Loucy (cell line): ENCODE results near the gene ALDH4A1.
A peak's percentile ranks its signal among the peaks of the same experiment; 100 is the strongest.

Source experiments
- H2AFZ ChIP-seq: fragments of 200-600 bp; sonication (generic); 2 replicates; pipeline ENCODE4 v1.6.0; 2016; ENCODE audit warnings: antibody characterized with exemption, mild to moderate bottlenecking, low read length, moderate library complexity
- H3F3A ChIP-seq: fragments of 200-600 bp; 2 replicates; pipeline ENCODE4 v1.6.0; 2016; ENCODE audit warnings: antibody characterized with exemption, low read depth, mild to moderate bottlenecking
- H3K27me3 ChIP-seq: fragments of 200-600 bp; sonication (generic); 2 replicates; pipeline ENCODE4 v1.6.1; 2014; ENCODE audit warnings: low read length, mild to moderate bottlenecking; ENCODE audit not compliant: insufficient read depth, poor library complexity, severe bottlenecking
- H3K36me3 ChIP-seq: fragments of 200-600 bp; sonication (generic); 2 replicates; pipeline ENCODE4 v1.6.1; 2016; ENCODE audit warnings: low read length; ENCODE audit not compliant: insufficient read depth
- H3K4me1 ChIP-seq: fragments of 200-600 bp; sonication (generic); 2 replicates; pipeline ENCODE4 v1.5.1; 2014; ENCODE audit warnings: low read length, mild to moderate bottlenecking; ENCODE audit not compliant: insufficient read depth, poor library complexity, severe bottlenecking
- H3K4me2 ChIP-seq: fragments of 200-600 bp; sonication (generic); 2 replicates; pipeline ENCODE4 v1.6.0; 2014; ENCODE audit warnings: antibody characterized with exemption, low read length, low read depth, mild to moderate bottlenecking; ENCODE audit not compliant: poor library complexity, severe bottlenecking
- H3K4me3 ChIP-seq: fragments of 200-600 bp; sonication (generic); 2 replicates; pipeline ENCODE4 v1.5.1; 2014; ENCODE audit warnings: low read length, mild to moderate bottlenecking, mixed read lengths; ENCODE audit not compliant: poor library complexity, severe bottlenecking
- H3K79me2 ChIP-seq: fragments of 200-600 bp; sonication (generic); 2 replicates; pipeline ENCODE4 v1.6.1; 2014; ENCODE audit warnings: low read length; ENCODE audit not compliant: insufficient read depth
- H3K9ac ChIP-seq: fragments of 200-600 bp; sonication (generic); 2 replicates; pipeline ENCODE4 v1.6.0; 2014; ENCODE audit warnings: mild to moderate bottlenecking, low read depth, low read length, moderate library complexity; ENCODE audit not compliant: poor library complexity, severe bottlenecking
- H3K9me2 ChIP-seq: fragments of 200-600 bp; sonication (generic); replicated peaks from 2 replicates; pipeline ENCODE4 v1.6.1; 2016; ENCODE audit warnings: low read depth, low read length, mixed read lengths
- H3K9me3 ChIP-seq: fragments of 200-600 bp; sonication (generic); 2 replicates; pipeline ENCODE4 v1.6.1; 2014; ENCODE audit warnings: mild to moderate bottlenecking, antibody characterized with exemption, low read length, low read depth; ENCODE audit not compliant: insufficient read depth
- H4K20me1 ChIP-seq: fragments of 200-600 bp; sonication (generic); 2 replicates; pipeline ENCODE4 v1.6.0; 2014; ENCODE audit warnings: antibody characterized with exemption, low read length, mild to moderate bottlenecking; ENCODE audit not compliant: insufficient read depth, poor library complexity, severe bottlenecking
- CTCF ChIP-seq: fragments of 200-600 bp; sonication (generic); conservative IDR thresholded peaks from 2 replicates; pipeline ENCODE4 v1.5.1; 2014; ENCODE audit warnings: mild to moderate bottlenecking, antibody characterized with exemption, low read length
- EZH2phosphoT487 ChIP-seq: fragments of 200-600 bp; IDR thresholded peaks from 2 replicates; pipeline ENCODE4 v1.6.1; 2018; ENCODE audit warnings: antibody characterized with exemption, mild to moderate bottlenecking, moderate library complexity, borderline replicate concordance

Gene ALDH4A1

GRCh38 chr1:18917071-18917799, 14.9 kb upstream of the ALDH4A1 start:
- TF ChIP-seq EZH2phosphoT487 (no peak), CTCF (no peak)
- Histone ChIP-seq H3F3A (no peaks in the 10 kb centered on the region), H3K79me2 (peaks cover 18% of the 10 kb centered on the region), H4K20me1 (no peaks in the 10 kb centered on the region), H3K9ac (no peak overlapping the region), H3K9me2 (no peaks in the 10 kb centered on the region), H3K27me3 (no peaks in the 10 kb centered on the region), H3K36me3 (peaks cover 67% of the 10 kb centered on the region; the same call in 1 of the 2 replicates), H2AFZ (no peak overlapping the region), H3K4me1 (peaks cover 2% of the 10 kb centered on the region), H3K9me3 (no peaks in the 10 kb centered on the region), H3K4me2 (no peak overlapping the region), H3K4me3 (no peak overlapping the region)

GRCh38 chr1:18915341-18915740, 13.0 kb upstream of the ALDH4A1 start:
- H3K79me2 ChIP-seq, result no peaks in the 10 kb centered on the region; the same call in 1 of the 2 replicates
- no peak overlapping the region for H2AFZ ChIP-seq
- H3K4me3 ChIP-seq, result no peak overlapping the region
- no peaks in the 10 kb centered on the region for H3K9me3 ChIP-seq
- no peak overlapping the region for H3K4me2 ChIP-seq
- peaks cover 76% of the 10 kb centered on the region; the same call in 1 of the 2 replicates for H3K36me3 ChIP-seq
- no peaks in the 10 kb centered on the region for H3F3A ChIP-seq
- no peaks in the 10 kb centered on the region for H3K4me1 ChIP-seq
- H3K27me3 ChIP-seq, result no peaks in the 10 kb centered on the region
- H4K20me1 ChIP-seq, result no peaks in the 10 kb centered on the region
- no peaks in the 10 kb centered on the region for H3K9me2 ChIP-seq
- H3K9ac ChIP-seq, result no peak overlapping the region
- TF ChIP-seq CTCF (no peak), EZH2phosphoT487 (no peak)

- Histone ChIP-seq H3K9me2 (no peaks in the 10 kb centered on the region), H3K79me2 (no peaks in the 10 kb centered on the region), H3F3A (peaks cover 10% of the 10 kb centered on the region), H3K4me2 (no peak overlapping the region), H3K4me1 (peaks cover 19% of the 10 kb centered on the region), H3K27me3 (no peaks in the 10 kb centered on the region), H3K36me3 (peaks cover 69% of the 10 kb centered on the region; the same call in 1 of the 2 replicates), H3K9ac (no peak overlapping the region), H3K4me3 (no peak overlapping the region), H2AFZ (no peak overlapping the region), H4K20me1 (no peaks in the 10 kb centered on the region), H3K9me3 (no peaks in the 10 kb centered on the region)
- TF ChIP-seq EZH2phosphoT487, result no peak
- TF ChIP-seq CTCF, result peak; percentile 100
These were observed 10.9 kb upstream of the ALDH4A1 start for GRCh38 chr1:18913065-18913835.
